ENCODE measurements around the gene WASHC3. TPM values are rescaled to one million over a fixed set of nuclear protein-coding genes. Genes with fewer than 3 reads are reported as not detected.

WASHC3 gene
- total RNA-seq, 5 donors from 2014 or later (not counting 1 experiment from before 2014, with no cell fraction given): 37.5 to 46.7 (median 42.1) TPM

GRCh38 chr12:102053062-102053349 lies 8.8 kb downstream of the WASHC3 start:
- Mint-ChIP-seq H3K9me3 (no peaks in the 10 kb centered on the region), H3K4me1 (peaks cover 48 to 53% (median 52%) of the 10 kb centered on the region in 3 donors), H3K27ac (no peak overlapping the region)

GRCh38 chr12:102052192-102053061 lies 9.4 kb downstream of the WASHC3 start:
- peaks cover 0 to 7% of the 10 kb centered on the region in 2 experiments for H3K4me1 ChIP-seq (ENCODE audit: control insufficient read depth in 1 of 2, extremely low read depth in 1 of 2, insufficient read depth in 2 of 2, low read length in 2 of 2)
- DNase-seq (no peak), ATAC-seq (replicated peaks in 1 of 4) (no peak)
- no peaks in the 10 kb centered on the region for H3K9me3 ChIP-seq
- no peak overlapping the region for H3K4me3 ChIP-seq (ENCODE audit: control insufficient read depth in 1 of 2, extremely low read depth in 1 of 2, low read length in 1 of 2)
- no peak overlapping the region for H3K27ac Mint-ChIP-seq
- peaks cover 11 to 55% of the 10 kb centered on the region in 2 donors for H3K36me3 ChIP-seq (ENCODE audit: control insufficient read depth in 2 of 2, extremely low read depth in 1 of 2, insufficient read depth in 1 of 2, low read length in 1 of 2)
- no peaks in the 10 kb centered on the region for H3K9me3 Mint-ChIP-seq
- H3K27me3 Mint-ChIP-seq: no peaks in the 10 kb centered on the region
- H3K4me1 Mint-ChIP-seq: peaks cover 42 to 48% (median 47%) of the 10 kb centered on the region in 3 donors
- 98% methylated on average over 3 of the region's 4 CpGs for WGBS (ENCODE audit: insufficient coverage)
- H3K27me3 ChIP-seq (replicated peaks in 1 of 2; ENCODE audit: control insufficient read depth in 2 of 2, extremely low read depth in 1 of 2, insufficient read depth in 2 of 2, low read length in 1 of 2): no peaks in the 10 kb centered on the region
- H3K4me3 Mint-ChIP-seq: no peak overlapping the region
- POLR2A ChIA-PET: no interaction called here
- H3K27ac ChIP-seq (ENCODE audit: low read length): no peak overlapping the region
- H3K36me3 Mint-ChIP-seq: peaks cover 60% of the 10 kb centered on the region
- CTCF ChIA-PET: no interaction called here

More at GRCh38 chr12:102053062-102053349, 8.8 kb downstream of the WASHC3 start:
- no peaks in the 10 kb centered on the region for H3K9me3 ChIP-seq
- no peak overlapping the region for H3K27ac ChIP-seq (ENCODE audit: low read length)
- CTCF ChIA-PET: interaction anchor here in 1 of 2 donors (0.6 kb wide), 2 partner anchors 239 to 275 kb away, joined by 4 to 5 read pairs; no protein-coding TSS in a partner anchor
- POLR2A ChIA-PET: no interaction called here
- H3K4me3 ChIP-seq (ENCODE audit: control insufficient read depth in 1 of 2, extremely low read depth in 1 of 2, low read length in 1 of 2): no peak overlapping the region
- H3K4me1 ChIP-seq (ENCODE audit: control insufficient read depth in 1 of 2, extremely low read depth in 1 of 2, insufficient read depth in 2 of 2, low read length in 2 of 2): peaks cover 0 to 7% of the 10 kb centered on the region in 2 experiments
- Mint-ChIP-seq H3K36me3 (peaks cover 63% of the 10 kb centered on the region), H3K4me3 (no peak overlapping the region), H3K27me3 (no peaks in the 10 kb centered on the region)
- no peak for DNase-seq
- H3K36me3 ChIP-seq (ENCODE audit: control insufficient read depth in 2 of 2, extremely low read depth in 1 of 2, insufficient read depth in 1 of 2, low read length in 1 of 2): peaks cover 11 to 53% of the 10 kb centered on the region in 2 donors
- no peaks in the 10 kb centered on the region for H3K27me3 ChIP-seq (replicated peaks in 1 of 2; ENCODE audit: control insufficient read depth in 2 of 2, extremely low read depth in 1 of 2, insufficient read depth in 2 of 2, low read length in 1 of 2)
- no peak for ATAC-seq (replicated peaks in 1 of 4)

- Histone ChIP-seq H3K27me3 (replicated peaks in 1 of 2; ENCODE audit: control insufficient read depth in 2 of 2, extremely low read depth in 1 of 2, insufficient read depth in 2 of 2, low read length in 1 of 2) (no peaks in the 10 kb centered on the region), H3K4me3 (ENCODE audit: control insufficient read depth in 1 of 2, extremely low read depth in 1 of 2, low read length in 1 of 2) (no peak overlapping the region), H3K9me3 (no peaks in the 10 kb centered on the region), H3K27ac (ENCODE audit: low read length) (no peak overlapping the region), H3K36me3 (ENCODE audit: control insufficient read depth in 2 of 2, extremely low read depth in 1 of 2, insufficient read depth in 1 of 2, low read length in 1 of 2) (peaks cover 11 to 48% of the 10 kb centered on the region in 2 donors), H3K4me1 (ENCODE audit: control insufficient read depth in 1 of 2, extremely low read depth in 1 of 2, insufficient read depth in 2 of 2, low read length in 2 of 2) (peaks cover 0 to 7% of the 10 kb centered on the region in 2 experiments)
- no peak for ATAC-seq (replicated peaks in 1 of 4)
- Mint-ChIP-seq H3K9me3 (no peaks in the 10 kb centered on the region), H3K36me3 (peaks cover 52% of the 10 kb centered on the region), H3K27me3 (no peaks in the 10 kb centered on the region), H3K4me3 (no peak overlapping the region), H3K4me1 (peaks cover 35 to 39% (median 38%) of the 10 kb centered on the region in 3 donors), H3K27ac (no peak overlapping the region)
- WGBS (ENCODE audit: insufficient coverage): no CpG with 5 or more reads among the region's 1 CpG
- POLR2A ChIA-PET: no interaction called here
- DNase-seq: no peak
- CTCF ChIA-PET: no interaction called here
These were observed 10.3 kb downstream of the WASHC3 start for GRCh38 chr12:102051431-102051965.

- peaks cover 0 to 7% of the 10 kb centered on the region in 2 experiments for H3K4me1 ChIP-seq (ENCODE audit: control insufficient read depth in 1 of 2, extremely low read depth in 1 of 2, insufficient read depth in 2 of 2, low read length in 2 of 2)
- H3K27ac ChIP-seq (ENCODE audit: low read length): no peak overlapping the region
- Mint-ChIP-seq H3K4me1 (peaks cover 31 to 34% (median 31%) of the 10 kb centered on the region in 3 donors), H3K9me3 (no peaks in the 10 kb centered on the region), H3K4me3 (no peak overlapping the region), H3K27me3 (no peaks in the 10 kb centered on the region), H3K36me3 (peaks cover 47% of the 10 kb centered on the region), H3K27ac (peak overlapping the region in 1 of 2 donors; percentile 31)
- H3K4me3 ChIP-seq (ENCODE audit: control insufficient read depth in 1 of 2, extremely low read depth in 1 of 2, low read length in 1 of 2): no peak overlapping the region
- DNase-seq (no peak), ATAC-seq (replicated peaks in 1 of 4) (no peak)
- ChIA-PET CTCF (no interaction called here), POLR2A (no interaction called here)
- no CpG with 5 or more reads among the region's 1 CpG for WGBS (ENCODE audit: insufficient coverage)
- H3K9me3 ChIP-seq: no peaks in the 10 kb centered on the region
- H3K27me3 ChIP-seq (replicated peaks in 1 of 2; ENCODE audit: control insufficient read depth in 2 of 2, extremely low read depth in 1 of 2, insufficient read depth in 2 of 2, low read length in 1 of 2): no peaks in the 10 kb centered on the region
- H3K36me3 ChIP-seq (ENCODE audit: control insufficient read depth in 2 of 2, extremely low read depth in 1 of 2, insufficient read depth in 1 of 2, low read length in 1 of 2): peaks cover 11 to 47% of the 10 kb centered on the region in 2 donors
These were observed 10.9 kb downstream of the WASHC3 start for GRCh38 chr12:102050660-102051430.

GRCh38 chr12:102043928-102044327 lies 17.9 kb downstream of the WASHC3 start:
- H3K4me3 ChIP-seq (ENCODE audit: control insufficient read depth in 1 of 2, extremely low read depth in 1 of 2, low read length in 1 of 2): no peak overlapping the region
- H3K9me3 ChIP-seq: no peaks in the 10 kb centered on the region
- POLR2A ChIA-PET: interaction anchor here in 1 of 2 donors (0.6 kb wide), 1 partner anchor 765 kb away, joined by 4 read pairs; no protein-coding TSS in a partner anchor
- H3K4me1 ChIP-seq (ENCODE audit: control insufficient read depth in 1 of 2, extremely low read depth in 1 of 2, insufficient read depth in 2 of 2, low read length in 2 of 2): peaks cover 5 to 11% of the 10 kb centered on the region in 2 experiments
- Mint-ChIP-seq H3K36me3 (peaks cover 24% of the 10 kb centered on the region), H3K27me3 (no peaks in the 10 kb centered on the region), H3K27ac (peak overlapping the region; percentile 74 to 75), H3K9me3 (no peaks in the 10 kb centered on the region), H3K4me3 (peak overlapping the region in 1 of 3 donors; percentile 24), H3K4me1 (peaks cover 14 to 21% (median 15%) of the 10 kb centered on the region in 3 donors)
- H3K27ac ChIP-seq (ENCODE audit: low read length): no peak overlapping the region
- WGBS (ENCODE audit: insufficient coverage): no CpG with 5 or more reads among the region's 1 CpG
- CTCF ChIA-PET: no interaction called here
- peaks cover 0 to 47% of the 10 kb centered on the region in 2 donors for H3K36me3 ChIP-seq (ENCODE audit: control insufficient read depth in 2 of 2, extremely low read depth in 1 of 2, insufficient read depth in 1 of 2, low read length in 1 of 2)
- H3K27me3 ChIP-seq (replicated peaks in 1 of 2; ENCODE audit: control insufficient read depth in 2 of 2, extremely low read depth in 1 of 2, insufficient read depth in 2 of 2, low read length in 1 of 2): no peaks in the 10 kb centered on the region
- ATAC-seq (replicated peaks in 1 of 4): peak; percentile 79 to 99 (median 90)
- peak in 7 of 35 experiments; percentile 9 to 49 (median 24) for DNase-seq

Data from T-cell (primary cell).